K562 (cell line): Measurements from ENCODE around the gene GABRR1. TPM values are rescaled to one million over a fixed set of nuclear protein-coding genes. Genes with fewer than 3 reads are reported as not detected.

Source experiments
- ATAC-seq: fragments of 200-7000 bp; cut with Tn5 transposase; 3 replicates; pipeline ENCODE4 v1.9.1; 2020; ENCODE audit warnings: moderate library complexity
- BruUV-seq: library from RNA; stranded (reverse); fragments of 400-500 nt; replicated peaks from 2 replicates; lab custom pipeline; 2021; lab: Mats Ljungman, UMichigan
- CTCF ChIA-PET: fragments of 300-600 bp; formaldehyde crosslinking; extraction: SDS; loops from one replicate; lab custom pipeline; 2021; ENCODE audit warnings: low intra/inter-chr PET ratio; lab: Yijun Ruan, JAX
- POLR2A ChIA-PET: fragments of 300-600, 350-650 bp; sonication (Branson Sonifier 250); formaldehyde crosslinking; extraction: SDS; loops from one replicate; lab custom pipeline; 2021; ENCODE audit warnings: antibody characterized with exemption, inconsistent platforms; lab: Yijun Ruan, JAX
- DNase-seq, 4 experiments: peaks; one replicate each; pipeline versions ENCODE4 v3.0.0 to v3.0.0-alpha.2; 2011 to 2018; ENCODE audit warnings: low spot score in 3 of 4, mixed read lengths in 3 of 4; ENCODE audit errors: extremely low read depth in 1 of 4
- FAIRE-seq: peaks from 2 replicates; lab custom pipeline; 2011; peaks lifted over from hg19 to GRCh38; lab: Jason Lieb, UNC
- H2AFZ ChIP-seq: 2 replicates; pipeline ENCODE4 v1.6.0; 2011; ENCODE audit warnings: low read depth, low read length, control low read depth, inconsistent platforms
- H3K27ac ChIP-seq: fragments of 200-600 bp; 3 replicates; pipeline ENCODE4 v1.8.0; 2011; ENCODE audit warnings: low read depth, mild to moderate bottlenecking, control low read depth, inconsistent platforms, low read length, moderate library complexity, mixed read lengths; ENCODE audit errors: extremely low read depth
- H3K27me3 ChIP-seq, 2 experiments: fragments of 300-600 bp in 1 of 2; 2 replicates in 1 of 2; 3 replicates in 1 of 2; pipeline versions ENCODE4 v1.6.0 to v1.8.0; 2011; ENCODE audit warnings: inconsistent platforms in 2 of 2, low read length in 2 of 2, mild to moderate bottlenecking in 1 of 2, mixed read lengths in 1 of 2, moderate library complexity in 1 of 2; ENCODE audit not compliant: control insufficient read depth in 2 of 2, insufficient read depth in 2 of 2
- H3K36me3 ChIP-seq: fragments of 300-600 bp; 3 replicates; pipeline ENCODE4 v1.8.0; 2011; ENCODE audit warnings: mild to moderate bottlenecking, low read length, inconsistent platforms; ENCODE audit not compliant: control insufficient read depth, insufficient read depth
- H3K4me1 ChIP-seq, 2 experiments: fragments of 200-600 bp in 1 of 2; replicated peaks in 1 of 2; 2 replicates in 1 of 2; 3 replicates in 1 of 2; pipeline versions ENCODE4 v1.5.1 to v1.8.0; 2011; ENCODE audit warnings: inconsistent platforms in 2 of 2, low read length in 2 of 2, mild to moderate bottlenecking in 1 of 2, mixed read lengths in 1 of 2, moderate library complexity in 1 of 2; ENCODE audit not compliant: control insufficient read depth in 2 of 2, insufficient read depth in 2 of 2
- H3K4me2 ChIP-seq: 2 replicates; pipeline ENCODE4 v1.6.1; 2011; ENCODE audit warnings: low read length, control low read depth, inconsistent platforms, mixed read lengths; ENCODE audit not compliant: insufficient read depth
- H3K4me3 ChIP-seq: fragments of 200-600 bp; sonication (generic), shearing (Covaris generic); 2 replicates; pipeline ENCODE4 v1.5.1; 2016; ENCODE audit warnings: control low read depth, inconsistent platforms
- H3K79me2 ChIP-seq: fragments of 200-600 bp; 3 replicates; pipeline ENCODE4 v1.8.0; 2011; ENCODE audit warnings: low read length, inconsistent platforms; ENCODE audit not compliant: control insufficient read depth, insufficient read depth
- H3K9ac ChIP-seq, 2 experiments: 2 replicates each; pipeline versions ENCODE4 v1.6.0 to v1.6.1; 2011; ENCODE audit warnings: low read depth in 2 of 2, low read length in 2 of 2, control low read depth in 1 of 2, inconsistent platforms in 1 of 2, mild to moderate bottlenecking in 1 of 2, mixed read lengths in 1 of 2; ENCODE audit not compliant: insufficient read depth in 1 of 2
- H3K9me1 ChIP-seq: one replicate; pipeline ENCODE4 v1.6.0; 2011; ENCODE audit warnings: inconsistent platforms, mild to moderate bottlenecking, low read length, moderate library complexity; ENCODE audit not compliant: control insufficient read depth, insufficient read depth
- H3K9me3 ChIP-seq: replicated peaks from 2 replicates; pipeline ENCODE4 v1.5.1; 2011; ENCODE audit warnings: low read depth, low read length, inconsistent platforms; ENCODE audit not compliant: control insufficient read depth, insufficient read depth
- H4K20me1 ChIP-seq: replicated peaks from 2 replicates; pipeline ENCODE4 v1.6.1; 2011; ENCODE audit warnings: low read length, inconsistent platforms, mixed read lengths; ENCODE audit not compliant: control insufficient read depth, insufficient read depth
- CBX2 ChIP-seq: fragments of 200-600 bp; sonication (generic); IDR thresholded peaks from one replicate; pipeline ENCODE4 v1.6.1; 2012; ENCODE audit warnings: mild to moderate bottlenecking, low read length, inconsistent platforms; ENCODE audit not compliant: insufficient read depth, poor library complexity, severe bottlenecking
- DDX20 ChIP-seq: fragments of 450-650 bp; IDR thresholded peaks from 2 replicates; pipeline ENCODE4 v1.6.1; 2016; ENCODE audit warnings: missing genetic modification characterization, low read depth, mild to moderate bottlenecking, missing compliant biosample characterization, moderate library complexity
- FOSL1 ChIP-seq: fragments of 200-800 bp; sonication (Bioruptor generic); conservative IDR thresholded peaks from 2 replicates; pipeline ENCODE4 v1.6.1; 2016; ENCODE audit warnings: missing genetic modification characterization, missing compliant biosample characterization
- FOXK1 ChIP-seq: sonication (generic); formaldehyde crosslinking; IDR thresholded peaks from 2 replicates; pipeline ENCODE4 v1.8.0; 2022; ENCODE audit warnings: missing genetic modification reagents, mild to moderate bottlenecking, borderline replicate concordance
- HNRNPLL ChIP-seq: fragments of 200-400 bp; formaldehyde crosslinking; IDR thresholded peaks from 2 replicates; pipeline ENCODE4 v1.6.1; 2017; ENCODE audit warnings: low read length, low read depth, mild to moderate bottlenecking; ENCODE audit not compliant: poor library complexity, severe bottlenecking
- IFI16 ChIP-seq: fragments of 250-450 bp; sonication (Bioruptor Pico); IDR thresholded peaks from 2 replicates; pipeline ENCODE4 v2.1.2; 2022; ENCODE audit warnings: mild to moderate bottlenecking, inconsistent platforms
- MYBL2 ChIP-seq, 2 experiments: fragments of 450-650 bp in 1 of 2; sonication (generic) in 1 of 2; formaldehyde crosslinking in 1 of 2; IDR thresholded peaks; 2 replicates each; pipeline versions ENCODE4 v1.6.1 to v1.8.1; 2017 to 2022; ENCODE audit warnings: borderline replicate concordance in 1 of 2, inconsistent platforms in 1 of 2, low read depth in 1 of 2, mild to moderate bottlenecking in 1 of 2, missing genetic modification reagents in 1 of 2, moderate library complexity in 1 of 2
- NR1H2 ChIP-seq: sonication (generic); formaldehyde crosslinking; IDR thresholded peaks from 2 replicates; pipeline ENCODE4 v1.4.0; 2020; ENCODE audit warnings: mild to moderate bottlenecking, missing genetic modification reagents
- SMAD1 ChIP-seq: fragments of 150-350 bp; IDR thresholded peaks from 2 replicates; pipeline ENCODE4 v1.6.1; 2014; ENCODE audit warnings: low read length, low read depth; ENCODE audit not compliant: partially characterized antibody
- SMAD2 ChIP-seq: fragments of 150-350 bp; IDR thresholded peaks from 2 replicates; pipeline ENCODE4 v1.6.1; 2014; ENCODE audit warnings: low read depth, mild to moderate bottlenecking, low read length
- SP2 ChIP-seq: IDR thresholded peaks from 2 replicates; pipeline ENCODE4 v1.6.1; 2011; ENCODE audit warnings: mild to moderate bottlenecking, low read depth, low read length, moderate library complexity; ENCODE audit not compliant: poor library complexity, severe bottlenecking; ENCODE audit errors: extremely low read depth
- SRSF3 ChIP-seq: fragments of 200-400 bp; formaldehyde crosslinking; IDR thresholded peaks from 2 replicates; pipeline ENCODE4 v1.6.1; 2016; ENCODE audit warnings: mild to moderate bottlenecking, low read length, moderate library complexity; ENCODE audit not compliant: insufficient read depth
- ZNF121 ChIP-seq: sonication (generic); formaldehyde crosslinking; conservative IDR thresholded peaks from 2 replicates; pipeline ENCODE4 v1.8.0; 2022; ENCODE audit warnings: missing genetic modification reagents
- ZNF311 ChIP-seq: fragments of 250-450 bp; sonication (Bioruptor Pico); IDR thresholded peaks from 2 replicates; pipeline ENCODE4 v1.4.0; 2020; ENCODE audit warnings: mild to moderate bottlenecking, moderate library complexity
- ZNF717 ChIP-seq: fragments of 250-450 bp; sonication (Bioruptor Pico); IDR thresholded peaks from 2 replicates; pipeline ENCODE4 v1.5.0; 2021
- WGBS: fragments of 100-300 bp; shearing (Covaris generic); methylation state at CpG from one replicate; pipeline ENCODE4 v1.1.6; 2016; ENCODE audit warnings: low coverage, mixed read lengths; ENCODE audit not compliant: insufficient coverage; ENCODE audit errors: missing lambda C conversion rate; 5-methylcytosine and 5-hydroxymethylcytosine counted together
- in situ Hi-C: fragments of 300-500 bp; cut with MboI; formaldehyde crosslinking; loops from 4 replicates; pipeline ENCODE4 v1.15.0; 2018; ENCODE audit warnings: inconsistent platforms, mixed read lengths
- intact Hi-C: fragments of 100-400 bp; cut with micrococcal nuclease; formaldehyde crosslinking; loops from 2 replicates; pipeline ENCODE4 v1.14.2; 2022
- polyA plus RNA-seq, 8 experiments: library from polyadenylated mRNA; depleted of rRNA in 4 of 8; stranded (reverse) in 5 of 8; unstranded in 3 of 8; fragments of >200 nt; fragmentation: Nextera tagmentation in 2 of 8; fragmentation: Illumina TruSeq in 1 of 8; extraction: Ambion mirVana in 2 of 8; extraction: Trizol in 1 of 8; gene quantifications; 2 replicates each; pipeline versions ENCODE4 v1.2.1 to v1.2.3, GENCODE V29; 2011 to 2014; ENCODE audit warnings: inconsistent platforms in 1 of 8, missing spikeins in 1 of 8
- total RNA-seq, 7 experiments: library from RNA; depleted of rRNA in 6 of 7; stranded (reverse); fragments of >200 nt in 6 of 7; fragmentation: Illumina TruSeq in 2 of 7; extraction: Trizol in 2 of 7; gene quantifications; 2 replicates each; pipeline versions ENCODE4 v1.2.1 to v1.2.3, GENCODE V29; 2011 to 2021; ENCODE audit warnings: low replicate concordance in 1 of 7
- TF ChIP-seq, protein P1 (sequence below): sonication (generic); formaldehyde crosslinking; IDR thresholded peaks from 2 replicates; pipeline ENCODE4 v1.8.0; 2023; ENCODE audit warnings: missing genetic modification reagents, mild to moderate bottlenecking, borderline replicate concordance
- TF ChIP-seq, protein P2 (sequence below): fragments of 450-650 bp; conservative IDR thresholded peaks from 2 replicates; pipeline ENCODE4 v1.6.1; 2016; ENCODE audit warnings: missing genetic modification characterization, low read depth, mild to moderate bottlenecking, missing compliant biosample characterization, moderate library complexity

Gene GABRR1
- total and polyA plus RNA-seq, 9 of the 15 experiments (the other 6 are each of a cell fraction or from before 2014, with no cell fraction given) = not detected

DNA sequence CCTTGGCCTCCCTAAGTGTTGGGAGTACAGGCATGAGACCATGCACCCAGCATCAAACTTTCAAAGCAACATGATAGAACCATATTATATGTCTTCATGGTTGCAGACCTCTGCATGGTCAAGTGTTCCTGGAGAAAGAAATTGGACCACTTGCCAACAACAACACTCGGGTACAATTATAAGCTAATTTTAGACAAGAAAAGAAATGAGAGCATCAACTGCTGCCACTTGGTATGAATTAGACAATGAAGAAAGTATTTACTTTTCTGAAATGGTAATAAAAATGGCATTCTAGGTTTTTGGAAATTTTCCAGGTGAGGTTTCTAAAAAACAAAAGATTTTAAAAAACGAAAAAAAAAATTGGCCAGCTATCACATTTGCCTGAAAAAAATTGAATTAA lies 79.0 kb downstream of the GABRR1 start:
- ATAC-seq (no peak), DNase-seq (no peak), FAIRE-seq (no peak)
- Histone ChIP-seq H3K9me1 (no peaks in the 10 kb centered on the region), H3K4me3 (no peak overlapping the region), H3K4me2 (no peak overlapping the region), H3K27ac (no peak overlapping the region), H3K27me3 (peaks cover 3 to 4% of the 10 kb centered on the region in 2 experiments; a peak in 3 of 5 replicates), H2AFZ (no peak overlapping the region), H4K20me1 (no peaks in the 10 kb centered on the region), H3K79me2 (no peaks in the 10 kb centered on the region), H3K9me3 (no peaks in the 10 kb centered on the region), H3K36me3 (no peaks in the 10 kb centered on the region), H3K9ac (no peak overlapping the region), H3K4me1 (no peaks in the 10 kb centered on the region)
- intact Hi-C loops = no loop called here
- ChIA-PET CTCF (interaction anchor here (0.6 kb wide), 1 partner anchor 757 kb away, joined by 3 read pairs; no protein-coding TSS in a partner anchor), POLR2A (no interaction called here)
- in situ Hi-C loops = no loop called here
- WGBS = 0% methylated on average over 2 of the region's 2 CpGs
- BruUV-seq = no TSS peak
- TF ChIP-seq HNRNPLL (no peak), DDX20 (tag) (no peak), ZNF311 (CRISPR knock-in tag) (no peak), ZNF121 (CRISPR knock-in tag) (no peak), FOXK1 (no peak), SRSF3 (no peak), MYBL2 (IDR thresholded peaks at IDR 0.05; ENCODE audit: low read depth) (no peak), MYBL2 (CRISPR knock-in tag; IDR thresholded peaks at IDR 0.05; ENCODE audit: borderline replicate concordance) (no peak), NR1H2 (CRISPR knock-in tag) (no peak), SMAD1 (no peak), SMAD2 (no peak), CBX2 (no peak), ZNF717 (CRISPR knock-in tag) (no peak), IFI16 (no peak), SP2 (no peak), FOSL1 (tag) (no peak)
- TF ChIP-seq, protein P1, sequence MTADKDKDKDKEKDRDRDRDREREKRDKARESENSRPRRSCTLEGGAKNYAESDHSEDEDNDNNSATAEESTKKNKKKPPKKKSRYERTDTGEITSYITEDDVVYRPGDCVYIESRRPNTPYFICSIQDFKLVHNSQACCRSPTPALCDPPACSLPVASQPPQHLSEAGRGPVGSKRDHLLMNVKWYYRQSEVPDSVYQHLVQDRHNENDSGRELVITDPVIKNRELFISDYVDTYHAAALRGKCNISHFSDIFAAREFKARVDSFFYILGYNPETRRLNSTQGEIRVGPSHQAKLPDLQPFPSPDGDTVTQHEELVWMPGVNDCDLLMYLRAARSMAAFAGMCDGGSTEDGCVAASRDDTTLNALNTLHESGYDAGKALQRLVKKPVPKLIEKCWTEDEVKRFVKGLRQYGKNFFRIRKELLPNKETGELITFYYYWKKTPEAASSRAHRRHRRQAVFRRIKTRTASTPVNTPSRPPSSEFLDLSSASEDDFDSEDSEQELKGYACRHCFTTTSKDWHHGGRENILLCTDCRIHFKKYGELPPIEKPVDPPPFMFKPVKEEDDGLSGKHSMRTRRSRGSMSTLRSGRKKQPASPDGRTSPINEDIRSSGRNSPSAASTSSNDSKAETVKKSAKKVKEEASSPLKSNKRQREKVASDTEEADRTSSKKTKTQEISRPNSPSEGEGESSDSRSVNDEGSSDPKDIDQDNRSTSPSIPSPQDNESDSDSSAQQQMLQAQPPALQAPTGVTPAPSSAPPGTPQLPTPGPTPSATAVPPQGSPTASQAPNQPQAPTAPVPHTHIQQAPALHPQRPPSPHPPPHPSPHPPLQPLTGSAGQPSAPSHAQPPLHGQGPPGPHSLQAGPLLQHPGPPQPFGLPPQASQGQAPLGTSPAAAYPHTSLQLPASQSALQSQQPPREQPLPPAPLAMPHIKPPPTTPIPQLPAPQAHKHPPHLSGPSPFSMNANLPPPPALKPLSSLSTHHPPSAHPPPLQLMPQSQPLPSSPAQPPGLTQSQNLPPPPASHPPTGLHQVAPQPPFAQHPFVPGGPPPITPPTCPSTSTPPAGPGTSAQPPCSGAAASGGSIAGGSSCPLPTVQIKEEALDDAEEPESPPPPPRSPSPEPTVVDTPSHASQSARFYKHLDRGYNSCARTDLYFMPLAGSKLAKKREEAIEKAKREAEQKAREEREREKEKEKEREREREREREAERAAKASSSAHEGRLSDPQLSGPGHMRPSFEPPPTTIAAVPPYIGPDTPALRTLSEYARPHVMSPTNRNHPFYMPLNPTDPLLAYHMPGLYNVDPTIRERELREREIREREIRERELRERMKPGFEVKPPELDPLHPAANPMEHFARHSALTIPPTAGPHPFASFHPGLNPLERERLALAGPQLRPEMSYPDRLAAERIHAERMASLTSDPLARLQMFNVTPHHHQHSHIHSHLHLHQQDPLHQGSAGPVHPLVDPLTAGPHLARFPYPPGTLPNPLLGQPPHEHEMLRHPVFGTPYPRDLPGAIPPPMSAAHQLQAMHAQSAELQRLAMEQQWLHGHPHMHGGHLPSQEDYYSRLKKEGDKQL (CRISPR knock-in tag) = no peak
- TF ChIP-seq, protein P2, sequence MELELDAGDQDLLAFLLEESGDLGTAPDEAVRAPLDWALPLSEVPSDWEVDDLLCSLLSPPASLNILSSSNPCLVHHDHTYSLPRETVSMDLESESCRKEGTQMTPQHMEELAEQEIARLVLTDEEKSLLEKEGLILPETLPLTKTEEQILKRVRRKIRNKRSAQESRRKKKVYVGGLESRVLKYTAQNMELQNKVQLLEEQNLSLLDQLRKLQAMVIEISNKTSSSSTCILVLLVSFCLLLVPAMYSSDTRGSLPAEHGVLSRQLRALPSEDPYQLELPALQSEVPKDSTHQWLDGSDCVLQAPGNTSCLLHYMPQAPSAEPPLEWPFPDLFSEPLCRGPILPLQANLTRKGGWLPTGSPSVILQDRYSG (tag) = no peak
